G401 (cell line): ENCODE results near the gene MGAT3. TPM values are rescaled to one million over a fixed set of nuclear protein-coding genes. Genes with fewer than 3 reads are reported as not detected.

Source experiments
- DNase-seq: peaks from one replicate; pipeline ENCODE4 v3.0.0-alpha.2; 2015; ENCODE audit warnings: low spot score
- in situ Hi-C: cut with HindIII; loops from 2 replicates; pipeline ENCODE4 v1.10.0; 2016; ENCODE audit warnings: low sequenced_read_pairs, mixed read lengths
- total RNA-seq: library from RNA; depleted of rRNA; stranded (reverse); fragments of >200 nt; shearing (Covaris generic); gene quantifications from 2 replicates; pipeline ENCODE4 v1.2.3, GENCODE V29; 2014; rRNA removed

MGAT3 gene
- total RNA-seq, 1 experiment from 2014 or later = 18.6 TPM

- peak; percentile 77 for DNase-seq
- in situ Hi-C loops = no loop called here
These were observed 78.0 kb downstream of the MGAT3 start for GRCh38 chr22:39534591-39535356.

DNA sequence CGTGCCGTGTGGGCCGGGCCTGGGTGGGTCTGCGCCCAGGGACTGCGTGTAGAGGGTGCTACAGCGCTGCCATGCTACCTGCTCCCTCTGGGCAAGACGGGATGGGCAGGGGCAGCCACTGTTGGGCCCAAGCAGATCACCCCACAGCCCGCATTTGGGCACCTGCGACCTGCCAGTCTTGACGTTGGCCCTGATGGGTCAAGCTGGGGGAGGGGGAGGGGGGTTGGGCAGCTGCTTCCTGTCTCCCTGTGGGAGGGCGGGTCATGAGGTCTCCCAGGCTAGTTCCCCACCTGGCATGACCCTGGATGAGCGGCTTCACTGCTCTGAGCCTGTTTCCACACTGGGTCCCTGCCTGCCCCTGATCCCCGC, 78.5 kb downstream of the MGAT3 start:
- DNase-seq = no peak
- in situ Hi-C loops = no loop called here

DNA sequence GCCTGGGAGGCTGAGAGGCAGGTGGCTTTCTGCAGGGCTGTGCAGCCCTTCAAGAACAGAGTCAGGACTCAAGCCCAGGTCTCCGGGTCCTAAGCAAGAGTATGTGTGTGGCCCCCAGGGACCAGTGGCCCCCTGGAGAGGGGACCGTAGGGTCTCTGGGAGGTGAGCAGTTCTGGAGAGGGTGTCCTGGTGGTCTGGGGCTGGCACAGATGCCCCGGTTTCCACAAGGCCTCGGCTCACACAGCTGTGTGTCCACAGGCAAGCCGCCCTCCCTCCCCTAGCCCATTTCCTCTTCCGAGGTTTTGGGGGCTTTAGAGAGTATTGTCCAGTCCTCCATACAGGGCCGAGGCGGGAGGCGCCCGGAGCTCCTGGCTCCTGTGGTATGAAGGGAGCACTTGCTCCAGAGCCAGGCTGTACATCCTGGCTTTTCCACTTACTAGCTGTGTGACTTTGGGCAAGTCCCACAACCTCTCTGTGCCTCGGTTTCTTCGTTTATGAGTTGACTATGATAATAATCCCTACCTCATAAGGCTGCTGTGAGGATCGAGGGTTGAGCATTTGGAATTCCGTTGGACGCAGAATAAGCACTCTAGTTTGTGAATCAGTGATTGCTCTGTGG, 79.1 kb downstream of the MGAT3 start:
- in situ Hi-C loops = no loop called here
- no peak for DNase-seq

DNA sequence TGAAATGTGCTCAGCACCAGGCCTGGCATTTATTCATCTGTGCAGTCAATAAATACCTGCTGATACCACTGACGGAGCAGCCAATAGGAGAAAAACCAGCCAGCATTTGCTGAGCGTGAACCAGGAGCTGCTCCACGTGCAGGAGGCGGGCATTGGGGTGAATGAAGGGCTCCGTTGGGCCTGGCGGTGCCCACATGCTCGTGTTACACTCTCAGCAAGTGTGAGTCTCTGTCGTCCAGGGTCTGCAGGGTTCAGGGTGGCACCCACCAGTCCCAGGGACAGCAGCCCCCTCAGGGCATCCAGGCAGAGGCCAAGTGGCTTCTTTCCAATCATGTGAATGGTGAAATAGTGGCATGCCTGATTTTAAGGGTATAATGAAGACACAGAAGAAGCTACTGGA, 79.9 kb downstream of the MGAT3 start:
- no peak for DNase-seq
- in situ Hi-C loops = no loop called here

DNA sequence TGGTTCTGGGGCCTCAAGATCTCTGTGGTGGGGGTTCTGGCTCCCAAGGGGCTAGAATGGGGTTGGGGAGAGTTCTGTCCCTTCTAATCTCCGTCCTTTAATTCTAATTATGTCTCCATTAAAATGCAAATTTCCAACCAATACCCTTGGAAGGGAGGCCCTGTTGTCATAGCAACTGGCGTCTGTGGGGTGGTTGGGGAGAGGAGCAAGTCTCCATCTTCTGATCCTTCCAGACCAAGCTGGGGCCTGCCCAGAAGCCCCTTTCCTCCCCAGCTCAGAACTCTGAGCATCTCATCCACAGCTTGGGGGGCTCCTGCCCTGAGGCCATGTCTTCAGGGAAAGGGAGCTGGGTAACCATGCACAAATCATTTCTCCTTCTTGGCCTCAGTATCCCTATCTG, 81.2 kb downstream of the MGAT3 start:
- DNase-seq = no peak
- in situ Hi-C loops = no loop called here

Other genes starting within 250 kb of the MGAT3 start
- gene PDGFB, start 212.0 kb upstream of the MGAT3 start, total RNA-seq = 5.0 and 17.1 TPM in 2 replicates
- gene RPL3, start 137.4 kb upstream of the MGAT3 start, total RNA-seq = 6,349 and 7,167 TPM in 2 replicates
- gene SYNGR1, start 107.0 kb upstream of the MGAT3 start, total RNA-seq = 48.0 and 67.0 TPM in 2 replicates
- gene TAB1, start 57.2 kb upstream of the MGAT3 start, total RNA-seq = 35.1 and 38.2 TPM in 2 replicates
- gene MIEF1, start 45.3 kb downstream of the MGAT3 start, total RNA-seq = 23.5 and 32.1 TPM in 2 replicates
- 359 and 398 TPM in 2 replicates for gene ATF4, start 63.5 kb downstream of the MGAT3 start, total RNA-seq
- gene RPS19BP1, start 75.7 kb downstream of the MGAT3 start, total RNA-seq = 195 and 293 TPM in 2 replicates
- 0.10 TPM in 1 of 2 replicates, not detected in the other for gene CACNA1I, start 113.7 kb downstream of the MGAT3 start, total RNA-seq